Right renal pelvis (tissue), 4 donors: ENCODE measurements around the gene TINAGL1. TPM values are rescaled to one million over a fixed set of nuclear protein-coding genes. Genes with fewer than 3 reads are reported as not detected.

Experiments used
- DNase-seq, 4 donors: peaks; one replicate each; pipeline ENCODE4 v3.0.0-alpha.2; 2013; ENCODE audit warnings: low read depth in 4 of 4, low spot score in 3 of 4, missing footprints in 1 of 4
- polyA plus RNA-seq, 4 donors: library from polyadenylated mRNA; unstranded; fragments of 120-200 nt; gene quantifications; one replicate each; pipeline ENCODE4 v1.2.1, GENCODE V29; 2013; ENCODE audit not compliant: insufficient read length in 4 of 4

TINAGL1 gene
- polyA plus RNA-seq, 4 donors = 38.5 to 51.0 (median 44.1) TPM

DNA sequence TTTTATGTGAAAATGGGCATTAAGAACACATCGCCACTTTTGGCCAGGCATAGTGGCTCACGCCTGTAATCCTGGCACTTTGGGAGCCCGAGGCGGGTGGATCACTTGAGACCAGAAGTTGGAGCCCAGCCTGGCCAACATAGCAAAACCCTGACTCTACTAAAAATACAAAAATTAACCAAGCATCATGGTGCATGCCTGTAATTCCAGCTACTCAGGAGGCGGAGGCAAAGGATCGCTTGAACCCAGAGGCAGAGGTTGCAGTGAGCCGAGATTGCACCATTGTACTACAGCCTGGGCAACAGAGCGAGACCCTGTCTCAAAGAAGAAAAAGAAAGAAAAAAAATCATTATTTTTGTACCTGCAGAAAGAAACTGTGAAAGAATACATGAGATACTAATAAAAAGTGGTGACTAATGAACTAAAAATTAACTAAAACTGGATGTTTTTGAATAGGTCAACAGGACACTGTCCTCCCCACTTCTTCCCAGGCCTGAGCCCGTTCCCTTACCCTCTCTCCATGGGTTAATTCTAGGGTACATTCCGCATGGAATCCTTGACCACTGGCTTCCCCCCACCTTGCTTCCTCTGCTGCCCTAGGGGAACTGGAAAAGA lies 8.3 kb upstream of the TINAGL1 start:
- no peak for DNase-seq

GRCh38 chr1:31568895-31569595 lies 7.3 kb upstream of the TINAGL1 start:
- no peak for DNase-seq

- DNase-seq = no peak
Measured at GRCh38 chr1:31569596-31570173, 6.6 kb upstream of the TINAGL1 start.

DNA sequence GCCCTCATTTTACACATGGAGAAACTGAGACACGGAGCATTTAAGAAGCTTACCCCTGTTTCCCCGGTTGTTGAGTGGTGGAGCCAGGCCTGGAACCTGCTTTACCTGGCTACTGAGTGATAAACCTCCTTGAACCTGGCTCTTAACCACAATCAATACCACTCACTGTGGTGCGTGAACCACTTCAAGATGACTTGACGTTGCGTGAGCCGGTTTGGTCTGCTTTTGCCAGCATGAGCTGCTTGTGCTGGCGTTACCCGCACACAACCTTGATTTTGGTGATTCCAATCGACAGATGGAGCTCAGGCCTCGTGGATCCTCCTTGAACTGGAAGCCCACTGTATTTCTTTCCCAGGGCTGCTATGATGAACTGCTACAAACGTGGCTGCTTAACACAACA lies 6.1 kb upstream of the TINAGL1 start:
- no peak for DNase-seq

GRCh38 chr1:31570906-31571305 lies 5.4 kb upstream of the TINAGL1 start:
- DNase-seq = no peak

DNA sequence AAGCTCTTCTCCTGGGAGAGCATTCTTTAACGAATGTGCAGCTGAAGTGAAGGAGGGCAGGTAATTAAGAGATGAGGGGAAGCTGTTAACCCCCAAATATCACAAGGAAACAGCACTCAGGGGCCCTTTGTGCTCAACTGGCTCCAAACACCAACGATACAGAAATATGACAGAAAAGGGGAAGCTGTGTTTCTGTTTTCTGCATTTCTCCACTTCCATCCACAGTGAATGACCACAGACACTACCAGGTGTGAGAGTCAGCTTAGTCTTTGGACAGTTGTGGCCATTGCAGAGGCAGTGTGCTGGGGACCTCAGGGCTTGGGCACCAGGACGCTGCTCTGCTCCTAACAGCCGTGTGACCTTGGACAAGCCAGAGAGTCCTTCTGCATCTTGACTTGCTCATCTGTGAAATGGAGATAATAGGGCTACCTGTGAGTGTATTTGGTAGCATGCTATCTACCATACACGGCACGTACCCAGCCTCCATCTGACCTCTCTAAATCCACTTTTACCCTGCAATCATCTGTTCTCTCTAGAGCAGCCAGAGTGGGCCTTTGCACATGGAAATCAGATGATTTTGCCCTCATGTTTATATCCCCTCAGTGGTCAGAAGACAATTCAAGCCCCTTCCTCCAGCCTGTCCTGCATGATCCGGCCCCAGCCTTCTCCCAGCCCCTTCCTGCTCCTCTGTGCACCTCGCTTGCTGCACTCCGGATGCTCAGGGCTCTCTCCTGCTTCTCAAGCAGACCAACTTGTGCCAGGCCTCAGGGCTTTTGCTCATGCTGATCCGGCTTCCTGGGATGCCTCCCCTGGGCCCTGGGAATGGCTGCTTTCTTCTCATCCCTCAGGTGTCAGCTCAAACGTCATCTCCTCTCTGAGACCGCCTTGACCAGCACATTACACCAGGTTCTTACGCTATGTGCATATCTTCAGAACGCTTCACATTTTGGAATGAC lies 4.7 kb upstream of the TINAGL1 start:
- no peak for DNase-seq

- no peak for DNase-seq
Measured at GRCh38 chr1:31572323-31573104, 3.8 kb upstream of the TINAGL1 start.

DNA sequence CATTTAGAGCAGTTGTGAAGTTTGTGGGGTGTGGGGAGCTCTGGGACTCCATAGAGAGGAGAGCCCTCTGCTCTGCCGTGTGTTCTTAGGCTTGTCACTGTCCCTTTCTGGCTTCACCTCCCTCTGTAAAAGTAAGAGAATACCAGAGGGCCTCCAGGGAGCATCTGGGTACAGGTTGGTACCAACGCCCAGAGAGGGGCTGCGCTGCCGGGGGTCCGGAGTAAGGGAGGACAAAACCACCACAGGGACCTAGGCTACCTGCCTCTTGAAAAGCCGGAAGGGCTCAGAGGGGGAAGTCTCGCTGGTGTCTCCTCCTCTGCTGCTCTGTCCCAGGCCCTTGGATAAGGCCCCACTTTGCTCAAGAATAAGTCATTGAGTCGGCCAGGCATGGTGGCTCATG lies 3.1 kb upstream of the TINAGL1 start:
- no peak for DNase-seq

DNA sequence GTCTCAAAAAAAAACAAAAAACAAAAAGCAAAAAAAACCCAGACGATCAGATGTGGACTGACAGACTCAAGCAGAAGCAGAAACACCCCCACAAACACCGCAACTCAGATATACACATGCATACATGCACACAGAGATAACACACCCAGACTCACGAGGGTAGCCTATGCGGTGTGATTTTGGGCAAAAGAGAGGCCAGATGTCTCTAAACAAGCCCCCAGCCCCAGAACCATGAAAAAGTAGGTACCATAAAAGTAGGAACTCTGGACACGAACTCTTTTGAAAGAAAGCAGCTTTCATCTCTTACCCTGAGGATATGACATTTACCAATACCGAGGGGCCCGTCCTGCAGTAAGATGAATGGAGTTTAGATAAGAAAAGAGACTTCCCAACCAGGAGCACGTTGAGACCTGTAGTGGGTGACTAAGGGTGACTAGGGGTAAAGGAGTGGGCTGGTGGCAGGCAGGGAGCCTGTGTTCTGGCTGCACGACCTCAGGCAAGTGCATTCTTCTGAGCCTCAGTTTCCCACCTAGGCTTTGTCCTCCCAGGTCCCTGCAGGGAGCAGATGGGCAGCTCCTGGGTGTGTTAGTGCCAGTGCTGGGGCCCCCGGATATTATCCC lies 1.5 kb upstream of the TINAGL1 start:
- DNase-seq = no peak

- DNase-seq = no peak
Measured at GRCh38 chr1:31575369-31576140, 760 bp upstream of the TINAGL1 start.

DNA sequence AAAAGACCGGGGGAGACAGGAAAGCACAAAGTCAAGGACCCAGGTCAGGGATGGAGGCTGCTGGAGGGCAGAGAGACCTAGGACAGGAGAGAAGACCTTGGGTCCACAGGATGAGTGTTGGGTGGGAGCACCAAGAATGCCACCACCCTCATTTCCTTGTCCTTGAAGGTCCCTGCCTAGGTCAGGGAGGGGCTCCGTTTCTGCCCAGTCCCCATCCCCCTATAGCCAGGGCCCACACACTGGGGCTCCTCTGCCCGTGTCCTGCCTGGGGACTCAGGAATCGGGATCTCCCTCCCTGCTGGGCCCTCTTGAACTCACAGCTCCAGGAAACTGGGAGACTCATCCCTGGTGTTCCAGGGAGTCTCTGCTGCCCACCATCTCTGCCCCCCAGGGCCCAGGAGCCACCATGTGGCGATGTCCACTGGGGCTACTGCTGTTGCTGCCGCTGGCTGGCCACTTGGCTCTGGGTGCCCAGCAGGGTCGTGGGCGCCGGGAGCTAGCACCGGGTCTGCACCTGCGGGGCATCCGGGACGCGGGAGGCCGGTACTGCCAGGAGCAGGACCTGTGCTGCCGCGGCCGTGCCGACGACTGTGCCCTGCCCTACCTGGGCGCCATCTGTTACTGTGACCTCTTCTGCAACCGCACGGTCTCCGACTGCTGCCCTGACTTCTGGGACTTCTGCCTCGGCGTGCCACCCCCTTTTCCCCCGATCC lies 584 bp downstream of the TINAGL1 start:
- DNase-seq = no peak

DNA sequence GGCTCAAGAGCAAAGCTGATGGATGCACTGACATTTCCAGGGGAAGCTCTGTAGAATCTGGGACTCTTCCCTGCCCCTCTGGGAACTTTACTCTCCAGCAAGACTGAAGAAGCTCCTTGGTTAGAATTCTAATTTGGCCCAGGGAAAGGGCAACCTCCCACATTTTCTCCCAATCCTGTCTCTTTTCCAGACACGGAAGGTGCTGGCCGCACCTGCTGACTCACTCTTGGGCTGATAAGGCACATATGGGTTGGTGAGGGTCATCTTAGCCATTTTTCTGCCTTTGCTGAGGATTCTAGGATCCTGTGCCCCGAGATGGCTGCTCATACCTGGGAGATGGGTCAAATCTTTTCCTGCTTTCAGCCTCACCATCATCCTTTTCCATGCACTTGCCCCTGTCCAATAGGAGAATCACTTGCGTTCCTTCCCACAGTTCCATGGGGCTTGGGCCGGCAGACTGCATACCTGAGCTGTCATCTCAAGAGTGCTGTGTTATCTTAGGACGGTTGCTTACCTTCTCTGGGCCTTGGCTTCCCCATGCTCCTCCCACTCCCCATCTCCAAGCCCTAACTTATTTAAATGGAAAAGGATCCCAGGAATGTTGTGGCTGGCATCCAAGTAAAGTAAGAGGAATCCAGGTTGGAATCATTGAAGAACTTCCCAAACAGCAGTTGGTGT lies 1.3 kb downstream of the TINAGL1 start:
- DNase-seq = no peak

- no peak for DNase-seq
Measured at GRCh38 chr1:31579374-31579773, 3.1 kb downstream of the TINAGL1 start.

- no peak for DNase-seq
Measured at GRCh38 chr1:31580513-31580870, 4.2 kb downstream of the TINAGL1 start.

GRCh38 chr1:31580891-31581603 lies 4.7 kb downstream of the TINAGL1 start:
- DNase-seq = no peak

DNA sequence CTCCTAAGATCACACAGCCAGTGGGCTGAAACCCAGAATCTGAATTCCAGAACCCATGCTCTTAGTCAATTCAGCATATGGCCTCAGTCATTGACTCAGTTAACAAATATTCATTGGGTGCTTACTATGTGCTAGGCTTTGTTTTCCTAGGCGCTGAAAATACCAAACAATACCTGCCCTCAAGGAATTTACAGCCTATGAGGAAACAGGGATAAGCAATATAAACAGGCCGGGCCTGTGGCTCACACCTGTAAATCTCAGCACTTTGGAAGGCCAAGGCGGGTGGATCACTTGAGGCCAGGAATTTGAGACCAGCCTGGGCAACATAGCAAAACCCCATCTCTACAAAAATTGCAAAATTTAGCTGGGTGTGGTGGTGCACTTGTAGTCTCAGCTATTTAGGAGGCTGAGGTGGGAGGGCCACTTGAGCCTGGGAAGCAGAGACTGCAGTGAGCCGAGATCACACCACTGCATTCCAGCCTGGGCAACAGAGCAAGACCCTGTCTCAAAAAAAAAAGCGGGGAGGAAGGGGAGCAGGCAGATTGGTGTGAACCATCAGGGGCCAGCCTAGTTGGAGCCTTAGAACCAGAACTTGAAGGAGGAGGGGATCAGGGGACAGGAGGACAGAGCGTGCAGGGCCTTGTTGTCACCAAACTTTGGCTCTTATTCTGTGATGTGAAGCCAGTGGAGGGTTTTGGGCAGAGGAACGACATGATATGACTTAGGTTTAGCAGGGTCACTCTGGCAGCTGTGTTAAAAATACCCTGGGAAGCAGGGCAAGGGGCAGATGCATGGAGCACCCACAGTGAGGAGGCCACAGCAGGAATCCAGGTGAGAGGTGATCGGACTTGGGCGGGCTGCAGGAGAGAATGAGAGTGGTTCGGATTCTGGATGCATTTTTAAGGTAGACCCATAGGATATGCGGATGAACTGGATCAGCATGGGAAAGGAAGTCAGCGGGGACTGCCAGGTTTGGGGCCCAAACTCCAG lies 5.8 kb downstream of the TINAGL1 start:
- no peak for DNase-seq
